Stimulated activated CD8-positive, alpha-beta memory T cell treated with anti-CD3 and anti-CD28 coated beads, Interleukin-15, amount 100 ng/mL, for 24 hours (primary cell): ENCODE results near the gene EXTL1.

ENCODE experiments used
- DNase-seq: peaks from one replicate; pipeline ENCODE4 v3.0.0-alpha.2; 2020; ENCODE audit warnings: low read depth

The EXTL1 gene

DNA sequence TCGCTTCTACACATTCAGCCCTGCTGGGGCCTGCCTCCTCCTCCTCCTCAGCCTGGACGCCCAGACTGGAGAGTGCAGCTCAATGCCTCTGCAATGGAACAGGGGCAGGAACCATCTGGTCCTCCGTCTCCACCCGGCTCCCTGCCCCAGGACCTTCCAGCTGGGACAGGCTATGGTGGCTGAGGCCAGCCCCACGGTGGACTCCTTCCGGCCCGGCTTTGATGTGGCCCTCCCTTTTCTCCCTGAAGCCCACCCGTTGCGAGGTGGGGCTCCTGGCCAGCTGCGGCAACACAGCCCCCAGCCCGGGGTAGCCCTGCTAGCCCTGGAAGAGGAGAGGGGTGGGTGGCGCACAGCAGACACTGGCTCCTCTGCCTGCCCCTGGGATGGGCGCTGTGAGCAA, 1.4 kb downstream of the EXTL1 start:
- no peak for DNase-seq

DNA sequence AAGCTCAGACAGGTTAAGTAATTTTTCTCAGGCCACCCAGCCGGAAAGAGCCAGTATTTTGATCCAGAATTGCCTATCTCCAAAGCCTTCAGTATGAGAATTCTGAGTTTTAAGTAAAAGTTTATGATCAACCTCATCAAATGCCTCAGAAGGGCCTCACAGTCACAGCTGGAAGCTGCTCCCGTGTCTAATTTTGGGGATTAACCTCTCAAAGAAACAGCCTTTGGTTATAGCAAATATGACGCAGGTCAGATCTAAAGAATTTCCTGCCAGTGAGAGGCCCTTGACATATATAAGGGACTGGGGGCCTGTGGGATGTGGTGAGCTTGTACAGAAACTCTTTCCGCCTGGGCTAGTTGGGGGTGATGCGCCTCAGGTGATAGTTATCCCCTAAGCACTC, 2.3 kb downstream of the EXTL1 start:
- DNase-seq: no peak

DNA sequence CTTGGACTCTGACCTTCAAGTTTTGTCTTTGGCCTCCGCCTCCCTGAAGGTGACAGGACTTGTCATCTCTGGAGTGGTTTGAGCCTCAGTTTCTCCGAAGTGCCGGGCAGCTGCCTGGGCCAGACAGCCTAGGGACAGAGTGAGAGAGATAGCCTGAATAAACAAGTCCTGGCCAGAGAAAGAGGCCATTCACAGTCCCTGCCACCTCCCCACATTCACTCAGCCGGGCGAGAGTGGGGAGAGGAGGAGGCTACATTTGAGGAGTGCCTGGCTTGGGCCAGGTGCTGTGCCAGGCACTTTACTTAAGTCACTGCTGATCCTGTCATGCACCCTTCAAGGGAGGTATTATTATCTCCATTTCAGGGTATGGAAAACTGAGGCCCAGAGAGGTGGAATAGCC, 3.5 kb downstream of the EXTL1 start:
- DNase-seq: no peak

DNA sequence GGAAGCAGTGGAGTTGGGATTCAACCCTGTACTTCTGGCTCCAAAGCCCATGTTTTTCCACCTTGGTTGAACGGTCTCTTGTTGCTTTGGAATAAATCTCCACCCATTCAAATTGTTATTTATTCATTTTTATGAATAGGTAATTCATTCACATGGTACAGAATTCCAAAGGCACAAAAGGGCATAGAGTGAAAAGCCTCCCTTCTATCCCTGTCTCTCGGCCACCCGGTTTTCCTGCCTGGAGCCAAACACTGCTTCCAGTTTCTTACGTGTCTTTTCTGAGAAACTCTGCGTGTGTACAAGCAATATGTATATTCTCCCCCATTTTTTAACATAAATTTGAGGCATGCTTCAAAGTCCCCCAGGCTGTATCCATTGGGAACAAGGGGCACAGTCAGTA, 3.9 kb downstream of the EXTL1 start:
- no peak for DNase-seq

DNA sequence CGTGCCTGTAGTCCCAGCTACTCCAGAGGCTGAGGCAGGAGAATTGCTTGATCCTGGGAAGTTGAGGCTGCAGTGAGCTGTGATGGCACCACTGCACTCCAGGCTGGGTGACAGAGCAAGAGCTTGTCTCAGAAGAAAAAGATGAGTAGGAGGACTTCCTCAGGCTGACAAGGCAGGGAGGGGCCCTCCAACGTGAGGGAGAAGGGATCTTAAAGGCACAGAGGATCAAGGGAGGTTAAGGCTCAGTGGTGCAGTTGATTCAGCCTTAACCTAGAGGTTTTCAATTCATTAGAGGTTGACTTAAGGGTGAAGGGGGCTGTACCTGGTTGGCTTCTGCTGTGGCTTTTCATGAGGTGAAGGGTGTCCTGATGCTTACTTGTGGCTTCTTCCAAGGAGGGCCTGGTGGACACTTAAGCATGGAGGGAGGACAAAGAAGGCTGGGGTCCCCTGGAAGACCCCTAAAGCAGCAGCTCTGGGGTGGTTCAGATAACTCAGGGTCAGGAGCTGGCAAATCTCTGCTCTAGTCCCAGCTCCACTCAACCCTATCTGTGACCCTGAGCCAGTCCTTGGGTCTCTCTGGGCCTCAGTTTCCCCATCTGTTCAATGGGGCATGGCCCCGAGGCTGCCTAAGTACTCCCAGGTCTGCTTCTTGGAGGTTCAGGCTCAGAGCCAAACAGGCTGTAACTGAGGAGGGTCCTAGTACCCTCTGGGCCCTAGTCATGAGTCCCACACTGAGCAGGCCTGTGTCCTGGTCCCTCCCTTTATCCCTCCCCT, 6.3 kb downstream of the EXTL1 start:
- no peak for DNase-seq

DNA sequence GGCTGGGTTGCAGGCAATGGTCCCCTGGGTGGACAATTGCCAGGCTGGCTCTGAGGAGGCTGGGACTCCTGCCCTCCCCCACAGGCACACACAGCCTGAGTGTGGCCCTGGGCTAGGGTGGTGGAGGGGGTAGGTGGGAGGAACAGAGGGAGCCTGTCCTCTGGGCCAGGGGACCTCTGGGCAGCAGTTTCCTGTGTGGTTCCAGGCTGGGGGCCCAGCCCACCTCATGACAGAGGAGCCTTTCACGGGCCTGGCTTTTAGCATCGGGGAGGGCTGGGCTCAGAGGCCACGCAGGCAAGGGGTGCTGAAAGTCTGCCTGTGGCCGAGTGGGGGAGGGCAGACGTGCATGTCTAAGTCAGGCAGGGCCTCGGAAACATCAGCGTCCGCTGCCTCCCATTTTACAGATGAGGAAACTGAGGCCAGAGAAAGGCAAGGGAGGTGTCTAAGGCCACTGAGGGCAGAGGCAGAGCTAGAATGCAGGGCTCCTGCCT, 7.0 kb downstream of the EXTL1 start:
- DNase-seq: no peak

DNA sequence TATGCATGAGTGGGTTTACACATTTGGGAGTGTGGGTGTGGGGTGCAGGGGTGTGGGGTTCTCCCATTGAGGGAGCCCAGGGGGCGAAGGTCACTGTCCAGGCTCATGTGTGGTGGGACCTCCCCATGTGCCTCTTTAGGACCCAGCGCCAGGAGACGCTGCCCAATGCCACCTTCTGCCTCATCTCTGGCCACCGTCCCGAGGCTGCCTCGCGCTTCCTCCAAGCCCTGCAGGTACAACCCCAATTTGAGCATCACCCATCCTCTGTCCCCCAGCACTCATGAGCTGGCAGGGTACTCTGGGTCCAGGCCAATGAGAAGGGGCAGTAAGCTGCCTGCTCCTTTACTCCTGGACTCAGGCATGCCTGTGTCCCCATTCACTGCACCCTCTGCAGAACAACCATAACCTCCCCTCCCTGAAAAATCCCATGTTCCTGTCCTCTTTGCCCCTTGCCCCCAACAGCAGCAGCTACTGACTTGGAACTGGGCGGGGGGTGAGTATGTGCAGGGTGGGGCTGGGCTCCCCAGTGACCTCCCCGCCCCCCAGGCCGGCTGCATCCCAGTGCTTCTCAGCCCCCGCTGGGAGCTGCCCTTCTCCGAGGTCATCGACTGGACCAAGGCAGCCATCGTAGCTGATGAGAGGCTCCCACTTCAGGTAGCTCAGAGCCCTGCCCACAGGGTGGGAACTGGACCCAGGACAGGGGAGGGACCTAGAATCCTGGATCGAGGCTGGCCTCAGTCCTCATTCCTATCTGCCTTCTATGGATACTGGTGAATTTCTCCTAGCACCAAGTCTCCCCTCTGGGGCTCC, 7.7 kb downstream of the EXTL1 start:
- DNase-seq: no peak

DNA sequence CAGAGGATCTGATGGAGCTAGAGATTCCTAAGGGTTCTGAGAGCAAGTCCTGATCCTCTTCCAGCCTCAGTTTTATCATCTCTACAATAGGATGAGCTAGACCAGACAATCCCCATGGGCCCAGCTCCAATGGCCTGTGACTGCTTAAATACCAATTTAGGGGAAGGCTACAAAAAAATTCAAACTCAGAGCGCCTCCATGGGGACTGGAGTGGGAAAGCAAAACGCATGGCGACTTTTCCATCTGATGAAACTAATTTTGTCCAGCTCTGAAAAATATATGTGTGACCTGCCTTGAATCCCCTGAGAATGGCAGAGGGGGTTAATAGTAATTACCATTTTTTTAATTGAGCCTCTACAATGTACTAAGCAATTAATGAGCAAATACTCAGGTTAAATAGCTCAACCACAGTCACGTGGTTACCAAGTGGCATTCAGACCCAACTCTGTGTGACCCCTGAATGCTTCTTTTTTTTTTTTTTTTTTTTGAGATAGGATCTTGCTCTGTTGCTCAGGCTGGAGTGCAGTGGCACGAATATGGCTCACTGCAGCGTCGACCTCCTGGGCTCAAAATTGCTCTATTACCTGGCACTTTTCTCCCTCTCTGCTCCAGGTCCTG, 8.4 kb downstream of the EXTL1 start:
- DNase-seq: no peak

DNA sequence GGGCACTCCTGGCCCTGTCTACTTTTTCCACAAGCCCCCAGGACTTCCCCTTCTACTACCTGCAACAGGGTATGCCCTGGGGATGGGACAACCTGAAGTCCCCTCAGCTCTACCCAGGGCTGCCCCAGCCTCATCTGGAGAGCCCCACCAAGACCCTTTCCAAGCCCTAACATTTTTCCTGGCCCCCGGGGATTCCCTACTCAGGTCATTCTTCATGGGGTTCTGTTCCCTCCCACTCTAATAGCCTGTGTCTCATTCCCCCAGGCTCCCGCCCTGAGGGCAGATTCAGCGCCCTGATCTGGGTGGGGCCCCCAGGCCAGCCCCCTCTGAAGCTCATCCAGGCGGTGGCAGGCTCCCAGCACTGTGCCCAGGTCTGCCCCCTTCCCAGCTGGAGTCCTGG, 9.6 kb downstream of the EXTL1 start:
- no peak for DNase-seq

DNA sequence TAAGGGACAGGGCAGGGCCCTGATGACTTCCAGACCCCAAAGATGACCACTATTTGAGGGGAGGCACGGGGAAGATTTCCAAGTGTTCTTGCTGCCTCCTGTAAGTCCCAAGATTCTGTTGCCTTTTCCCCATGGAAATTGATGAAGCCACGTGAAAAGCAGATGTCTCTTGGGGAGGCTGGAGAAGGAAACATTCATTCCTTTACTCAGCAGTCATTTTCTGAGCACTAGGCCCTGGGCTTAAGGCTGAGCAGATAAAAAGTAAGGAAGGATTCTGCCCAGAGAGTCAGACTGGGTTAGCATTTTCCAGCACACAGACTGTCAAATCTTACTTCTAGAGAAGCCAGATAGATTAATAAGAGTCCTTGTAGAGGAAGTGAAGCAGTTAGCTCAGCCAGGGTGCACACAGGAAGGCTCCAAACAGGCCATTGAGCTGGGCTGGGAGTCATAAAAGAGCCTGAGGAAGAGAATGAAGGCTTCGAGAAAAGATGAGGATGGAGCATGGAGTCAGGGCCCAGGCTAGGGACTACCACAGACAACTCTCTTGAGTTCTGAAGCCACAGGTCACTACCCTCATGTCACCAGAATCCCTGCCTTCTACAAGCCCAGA, 10.1 kb downstream of the EXTL1 start:
- DNase-seq: no peak

DNA sequence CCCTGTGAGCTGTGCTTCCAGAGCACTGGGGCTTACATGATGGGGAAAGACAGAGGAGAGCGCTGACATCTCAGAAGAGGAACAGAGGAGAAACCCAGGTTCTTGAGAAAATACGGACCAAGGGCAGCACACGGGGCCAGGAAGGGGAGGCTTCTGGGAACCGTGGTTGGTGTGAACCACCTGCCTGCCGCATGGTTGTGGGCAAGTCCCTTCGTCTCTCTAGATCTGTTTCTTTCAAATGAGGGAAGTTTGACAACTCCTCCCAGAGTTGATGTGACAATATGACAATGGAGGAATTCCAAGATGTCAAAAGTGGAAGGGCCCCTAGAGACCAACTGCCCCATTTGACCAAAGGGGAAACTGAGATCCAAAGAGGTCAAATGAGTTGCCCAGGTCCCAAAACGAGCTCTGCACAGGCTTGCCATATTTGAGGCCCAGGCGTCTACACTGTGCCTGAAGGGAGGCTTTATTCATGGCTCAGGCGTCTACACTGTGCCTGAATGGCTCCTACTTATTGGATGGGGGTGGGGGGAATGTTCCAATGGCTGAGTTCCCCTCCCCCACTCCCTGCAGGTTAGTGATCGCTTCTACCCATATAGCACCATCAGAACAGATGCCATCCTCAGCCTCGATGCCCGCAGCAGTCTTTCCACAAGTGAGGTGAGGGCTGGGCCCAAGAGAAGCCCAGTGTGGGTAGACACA, 11.2 kb downstream of the EXTL1 start:
- no peak for DNase-seq

DNA sequence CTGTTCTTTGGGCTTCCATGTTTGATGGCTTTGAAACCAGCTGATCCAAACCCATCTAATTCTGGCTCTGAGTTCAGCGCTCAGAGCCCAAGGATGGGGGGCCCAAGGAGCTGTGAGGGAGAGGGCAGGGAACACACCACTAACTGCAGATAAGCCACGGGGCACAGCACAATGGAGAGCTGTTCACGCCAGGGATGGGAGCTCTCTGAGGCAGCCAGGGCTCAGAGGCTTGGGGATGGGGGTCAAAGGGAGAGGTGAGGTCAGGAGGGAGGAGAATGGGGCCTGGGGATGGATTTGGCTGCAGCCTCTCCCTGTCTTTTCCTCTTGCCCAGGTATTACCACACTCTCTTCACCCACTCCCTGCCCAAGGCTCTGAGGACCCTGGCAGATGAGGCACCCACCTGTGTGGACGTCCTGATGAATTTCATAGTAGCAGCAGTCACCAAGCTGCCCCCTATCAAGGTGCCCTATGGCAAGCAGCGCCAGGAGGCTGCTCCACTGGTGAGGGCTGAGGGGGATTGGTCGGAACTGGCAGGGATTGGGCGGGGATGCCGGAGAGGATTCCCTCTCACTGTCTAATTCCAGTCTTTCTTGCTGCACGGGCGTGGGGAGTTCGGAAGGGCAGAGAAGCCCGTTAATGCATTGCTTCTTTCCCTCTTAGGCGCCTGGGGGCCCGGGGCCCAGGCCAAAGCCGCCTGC, 13.1 kb downstream of the EXTL1 start:
- DNase-seq: no peak

DNA sequence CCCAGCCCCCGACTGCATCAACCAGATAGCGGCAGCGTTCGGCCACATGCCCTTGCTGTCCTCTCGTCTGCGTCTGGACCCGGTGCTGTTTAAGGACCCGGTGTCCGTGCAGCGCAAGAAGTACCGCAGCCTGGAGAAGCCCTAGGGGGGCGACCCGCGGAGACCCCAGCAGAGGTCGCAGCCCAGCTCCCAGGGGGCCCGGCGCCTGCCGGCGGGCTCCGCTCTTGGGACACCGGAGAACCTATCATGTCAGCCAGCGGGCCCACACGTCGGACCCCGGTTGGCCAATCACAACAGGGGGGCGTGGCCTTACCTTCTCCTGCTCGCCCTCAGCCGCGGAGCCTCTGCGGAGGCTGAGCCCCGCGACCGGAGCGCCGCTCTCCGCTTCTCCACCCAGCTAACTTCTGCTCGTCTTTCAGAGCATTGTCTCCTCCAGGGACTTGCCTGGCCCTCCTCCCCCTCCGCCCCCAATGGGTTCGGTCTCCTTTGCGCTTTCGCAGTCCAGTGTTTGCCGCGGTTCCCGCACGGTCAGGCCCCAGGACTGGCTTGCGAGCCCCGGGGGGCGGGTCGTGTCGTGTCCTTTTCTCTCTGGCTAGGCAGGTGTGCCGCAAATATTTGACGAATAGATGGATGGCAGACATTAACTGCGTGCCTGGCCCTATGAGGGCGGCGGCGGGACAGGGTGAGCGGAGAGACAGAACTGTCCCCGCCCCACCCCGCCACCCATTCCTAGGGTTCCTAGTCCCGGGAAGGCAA, 13.8 kb downstream of the EXTL1 start:
- peak; percentile 69 for DNase-seq

DNA sequence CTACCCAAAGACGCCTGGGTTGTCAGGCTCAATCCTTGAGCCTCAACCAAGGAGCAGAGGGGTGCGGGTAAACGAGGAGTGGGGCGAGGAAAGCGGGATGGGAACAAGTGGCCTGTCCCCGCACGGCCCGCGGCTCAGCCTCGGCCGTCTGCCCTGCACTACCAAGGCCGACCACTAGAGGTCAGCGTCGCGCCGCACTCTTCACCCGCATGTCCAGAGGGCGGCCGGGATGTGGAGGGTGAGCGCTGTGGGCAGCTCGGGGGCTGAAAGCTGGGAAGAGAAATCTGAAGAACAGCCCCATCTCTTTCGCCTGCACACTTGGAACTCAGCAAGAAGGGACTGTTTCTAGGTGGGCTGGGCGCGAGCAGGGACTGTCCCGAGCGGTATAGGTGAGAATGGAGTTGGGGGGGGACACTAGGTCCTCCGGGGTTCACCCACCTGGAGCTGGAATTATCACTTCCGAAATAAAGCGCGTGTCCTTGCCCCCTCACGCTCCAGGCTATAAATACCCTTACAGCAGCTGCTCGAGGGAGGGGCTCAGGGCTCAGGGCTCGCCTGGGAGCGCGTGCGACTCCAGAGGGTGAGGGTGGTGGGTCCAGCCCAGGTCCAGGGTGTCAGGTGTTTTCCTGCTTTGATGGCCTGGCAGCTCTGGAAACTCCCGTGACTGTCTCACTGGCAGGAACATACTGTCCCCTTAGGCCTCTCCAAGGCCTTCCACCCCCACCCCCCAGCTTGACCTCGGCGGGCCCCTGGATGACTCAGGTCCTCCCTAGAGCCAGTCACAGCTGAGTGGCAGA, 14.6 kb downstream of the EXTL1 start:
- DNase-seq: peak; percentile 74

DNA sequence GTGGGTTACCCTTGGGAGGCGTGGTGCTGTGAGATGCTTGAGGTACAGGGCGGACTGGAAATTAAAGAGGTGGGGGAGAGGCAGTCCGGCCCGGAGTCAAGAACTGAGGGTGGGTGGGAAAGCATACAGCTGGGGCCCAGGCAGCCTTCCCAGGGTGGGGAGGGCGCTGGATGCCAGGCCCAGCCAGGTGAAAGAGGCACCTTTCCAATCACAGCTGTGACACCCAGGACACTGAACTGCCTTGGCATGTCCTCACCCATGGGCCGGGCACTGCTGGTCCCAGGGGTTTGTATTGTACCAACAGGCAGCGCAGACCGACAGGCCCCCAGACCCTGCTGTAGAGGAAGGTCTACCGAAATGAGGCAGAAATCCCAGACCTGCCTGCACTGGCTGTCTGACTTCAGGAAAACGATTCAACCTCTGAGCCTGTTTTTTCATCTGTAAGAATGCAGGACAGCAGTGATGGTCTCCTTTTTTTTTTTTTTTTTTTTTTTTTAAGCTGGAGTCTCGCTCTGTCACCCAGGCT, 15.2 kb downstream of the EXTL1 start:
- DNase-seq: no peak

DNA sequence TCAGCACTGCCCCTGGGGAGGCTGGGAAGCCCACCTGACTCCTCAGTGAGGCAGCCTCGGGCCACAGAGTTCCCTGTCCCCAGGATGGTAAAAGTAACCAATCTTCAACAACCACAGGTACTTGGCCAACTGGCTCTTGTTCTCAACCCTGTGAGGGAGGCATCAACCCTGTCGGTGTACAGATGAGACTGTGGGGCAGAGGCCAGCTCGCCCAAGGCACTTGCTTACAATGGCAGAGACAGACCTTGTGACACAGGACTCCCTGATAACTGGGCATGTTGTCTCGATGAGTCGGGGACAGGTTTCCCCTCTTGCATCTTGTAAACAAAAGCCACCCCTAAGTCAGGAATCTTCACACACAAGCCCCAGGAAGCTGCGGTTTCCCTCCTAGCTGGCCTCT, 16.3 kb downstream of the EXTL1 start:
- no peak for DNase-seq

DNA sequence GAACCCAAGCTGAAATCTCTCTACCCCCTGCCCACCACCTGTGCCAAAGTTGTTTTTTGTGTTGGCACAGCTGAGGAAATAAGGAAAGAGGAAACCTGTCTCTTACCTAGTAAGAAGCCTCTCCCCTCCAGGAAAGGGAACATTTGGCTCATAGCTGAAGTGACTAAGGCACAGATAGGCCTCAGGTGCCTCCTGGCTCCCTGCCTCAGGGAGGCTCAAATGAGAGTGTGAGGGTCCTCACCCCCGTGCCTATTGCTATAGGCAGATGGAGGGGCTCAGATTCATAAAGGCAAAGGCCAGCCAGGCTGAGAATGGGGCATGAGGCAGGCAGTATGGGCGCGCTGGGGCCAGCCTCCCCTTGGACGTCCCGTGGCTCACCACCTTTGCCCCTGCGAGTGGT, 16.9 kb downstream of the EXTL1 start:
- DNase-seq: no peak

DNA sequence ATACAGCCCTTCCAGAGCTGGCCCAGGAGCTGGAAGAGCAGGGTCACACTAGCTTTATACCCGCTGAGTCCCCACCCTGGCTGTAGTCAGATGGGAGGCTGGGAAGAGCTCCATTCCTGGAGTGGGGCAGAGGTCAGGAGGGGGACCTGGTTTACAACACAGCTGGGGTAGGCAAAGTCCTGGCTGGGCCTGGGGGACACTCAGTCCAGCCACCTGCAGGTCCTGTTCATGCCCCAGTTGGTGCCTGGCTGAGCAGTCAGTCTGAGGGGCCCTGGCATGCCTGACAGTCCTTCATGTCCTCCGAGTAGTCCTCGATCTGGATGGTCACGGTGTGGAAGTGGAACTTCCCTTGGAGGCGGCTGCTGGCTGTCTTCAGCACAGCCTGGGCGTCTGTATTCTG, 17.3 kb downstream of the EXTL1 start:
- no peak for DNase-seq

DNA sequence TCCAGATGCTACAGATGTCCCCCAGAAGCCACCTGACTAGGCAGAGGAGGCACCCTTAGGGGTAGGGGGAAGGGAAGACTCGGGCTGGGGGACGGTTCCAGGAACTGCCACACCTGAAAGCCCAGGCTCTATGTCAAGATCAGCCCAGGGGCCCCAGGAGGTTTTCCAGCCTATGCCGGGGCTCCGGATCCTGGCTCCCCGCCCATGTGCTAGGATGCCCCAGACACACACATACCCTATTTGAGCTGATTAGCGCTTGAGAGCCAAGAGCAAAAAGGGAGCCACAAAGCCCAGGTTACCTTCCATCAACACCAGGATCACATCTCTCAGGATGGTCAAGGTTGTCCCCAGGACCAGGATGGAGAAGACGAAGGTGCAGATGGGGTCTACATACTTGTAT, 19.8 kb downstream of the EXTL1 start:
- DNase-seq: no peak
